HUDEP-2 (cell line): ENCODE results near the gene CUL7.

ENCODE experiments used
- DNase-seq, 76 experiments: peaks; one replicate each; lab custom pipeline; 2025; ENCODE audit not compliant: unreplicated experiment in 76 of 76; lab: John Stamatoyannopoulos, UW

Gene CUL7

GRCh38 chr6:43077981-43078511 is 24.4 kb upstream of the CUL7 start:
- DNase-seq = no peak

- no peak for DNase-seq
Observed at GRCh38 chr6:43077333-43077809, 23.7 kb upstream of the CUL7 start.

- DNase-seq = no peak
Observed at GRCh38 chr6:43076464-43077332, 23.0 kb upstream of the CUL7 start.

- DNase-seq = no peak
Observed at GRCh38 chr6:43075670-43076463, 22.2 kb upstream of the CUL7 start, which contains the start of gene PTK7. TSS of gene PTK7 (plus strand) at chr6:43076314. CDS start at chr6:43076489, 175 bp downstream.

- DNase-seq = no peak
Observed at GRCh38 chr6:43074847-43075669, 21.4 kb upstream of the CUL7 start.

GRCh38 chr6:43070028-43070632 is 16.5 kb upstream of the CUL7 start:
- peak in 20 of 76 experiments; percentile 6 to 45 (median 20) for DNase-seq

GRCh38 chr6:43062818-43063217 is 9.2 kb upstream of the CUL7 start:
- no peak for DNase-seq

- DNase-seq = no peak
Observed at GRCh38 chr6:43061861-43062260, 8.2 kb upstream of the CUL7 start.

GRCh38 chr6:43060755-43061633 is 7.3 kb upstream of the CUL7 start:
- no peak for DNase-seq

GRCh38 chr6:43060034-43060754 is 6.5 kb upstream of the CUL7 start:
- DNase-seq = no peak

- DNase-seq = peak; percentile 87 to 100 (median 99)
Observed at GRCh38 chr6:43059168-43060033, 5.8 kb upstream of the CUL7 start, which contains the start of the genes KLC4 and MRPL2. TSS of gene KLC4 (plus strand) at chr6:43059631. CDS start at chr6:43061336, 1,705 bp downstream. TSS of gene MRPL2 (minus strand) at chr6:43059434. CDS start at chr6:43059381, 53 bp downstream.

- peak in 17 of 76 experiments; percentile 5 to 54 (median 25) for DNase-seq
Observed at GRCh38 chr6:43058531-43058930, 4.9 kb upstream of the CUL7 start.

- DNase-seq = no peak
Observed at GRCh38 chr6:43055966-43056365, 2.3 kb upstream of the CUL7 start.

GRCh38 chr6:43054206-43054943 is 724 bp upstream of the CUL7 start:
- DNase-seq = peak in 2 of 76 experiments; percentile 8 to 32

- peak in 24 of 76 experiments; percentile 17 to 84 (median 38) for DNase-seq
Observed at GRCh38 chr6:43052842-43053544, 658 bp downstream of the CUL7 start.
